ENCODE data around the gene C16orf92.

GRCh38 chr16:30046178-30046577 is 23.2 kb downstream of the C16orf92 start:
- TF ChIP-seq CTCF (IDR thresholded peaks at IDR 0.05) (no peak), POLR2AphosphoS5 (IDR thresholded peaks at IDR 0.05) (no peak), POLR2A (IDR thresholded peaks at IDR 0.05) (no peak)
